Right lung (tissue), 5 donors: ENCODE results near the gene ZNF775. TPM values are rescaled to one million over a fixed set of nuclear protein-coding genes. Genes with fewer than 3 reads are reported as not detected.
A peak's percentile ranks its signal among the peaks of the same experiment; 100 is the strongest.

Experiments used
- DNase-seq, 2 donors: peaks; one replicate each; pipeline ENCODE4 v3.0.0-alpha.2; 2013
- polyA plus RNA-seq, 5 donors: library from polyadenylated mRNA; unstranded; fragments of 120-200 nt; gene quantifications; one replicate each; pipeline versions ENCODE4 v1.2.1 to v1.2.3, GENCODE V29; 2013; ENCODE audit warnings: inconsistent platforms in 1 of 5, low replicate concordance in 1 of 5; ENCODE audit not compliant: insufficient read length in 5 of 5, insufficient read depth in 1 of 5

ZNF775 gene
- polyA plus RNA-seq, 5 donors: 3.5 to 12.4 (median 5.6) TPM

GRCh38 chr7:150400008-150400787 is 21.1 kb downstream of the ZNF775 start:
- no peak for DNase-seq

- no peak for DNase-seq
Observed at GRCh38 chr7:150400788-150401423, 21.8 kb downstream of the ZNF775 start.

- DNase-seq: no peak
Observed at GRCh38 chr7:150401424-150401790, 22.3 kb downstream of the ZNF775 start.

GRCh38 chr7:150401861-150402631 is 22.9 kb downstream of the ZNF775 start:
- no peak for DNase-seq

- DNase-seq: no peak
Observed at GRCh38 chr7:150402671-150403321, 23.7 kb downstream of the ZNF775 start.

GRCh38 chr7:150403376-150404171 is 24.4 kb downstream of the ZNF775 start:
- no peak for DNase-seq

GRCh38 chr7:150404172-150404804 is 25.2 kb downstream of the ZNF775 start:
- DNase-seq: no peak

- DNase-seq: peak; percentile 89 to 93
Observed at GRCh38 chr7:150404805-150405583, 25.9 kb downstream of the ZNF775 start.

- peak in 1 of 2 donors; percentile 12 for DNase-seq
Observed at GRCh38 chr7:150405584-150406311, 26.6 kb downstream of the ZNF775 start.

- DNase-seq: no peak
Observed at GRCh38 chr7:150406312-150406566, 27.1 kb downstream of the ZNF775 start.

GRCh38 chr7:150406567-150407421 is 27.7 kb downstream of the ZNF775 start:
- DNase-seq: peak in 1 of 2 donors; percentile 10

- no peak for DNase-seq
Observed at GRCh38 chr7:150407588-150408392, 28.7 kb downstream of the ZNF775 start.

GRCh38 chr7:150408393-150409299 is 29.5 kb downstream of the ZNF775 start:
- DNase-seq: no peak

- no peak for DNase-seq
Observed at GRCh38 chr7:150409300-150410030, 30.3 kb downstream of the ZNF775 start.

- DNase-seq: no peak
Observed at GRCh38 chr7:150410131-150410530, 31.0 kb downstream of the ZNF775 start.
